Stimulated activated CD8-positive, alpha-beta memory T cell treated with anti-CD3 and anti-CD28 coated beads, Interleukin-7, amount 100 ng/mL, for 48 hours (primary cell): ENCODE data around the gene FMR1NB.

Experiments used
- DNase-seq, 2 donors: peaks; one replicate each; pipeline ENCODE4 v3.0.0-alpha.2; 2020; ENCODE audit warnings: low read depth in 1 of 2; ENCODE audit errors: extremely low read depth in 1 of 2

Gene FMR1NB, protein sequence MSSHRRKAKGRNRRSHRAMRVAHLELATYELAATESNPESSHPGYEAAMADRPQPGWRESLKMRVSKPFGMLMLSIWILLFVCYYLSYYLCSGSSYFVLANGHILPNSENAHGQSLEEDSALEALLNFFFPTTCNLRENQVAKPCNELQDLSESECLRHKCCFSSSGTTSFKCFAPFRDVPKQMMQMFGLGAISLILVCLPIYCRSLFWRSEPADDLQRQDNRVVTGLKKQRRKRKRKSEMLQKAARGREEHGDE

DNA sequence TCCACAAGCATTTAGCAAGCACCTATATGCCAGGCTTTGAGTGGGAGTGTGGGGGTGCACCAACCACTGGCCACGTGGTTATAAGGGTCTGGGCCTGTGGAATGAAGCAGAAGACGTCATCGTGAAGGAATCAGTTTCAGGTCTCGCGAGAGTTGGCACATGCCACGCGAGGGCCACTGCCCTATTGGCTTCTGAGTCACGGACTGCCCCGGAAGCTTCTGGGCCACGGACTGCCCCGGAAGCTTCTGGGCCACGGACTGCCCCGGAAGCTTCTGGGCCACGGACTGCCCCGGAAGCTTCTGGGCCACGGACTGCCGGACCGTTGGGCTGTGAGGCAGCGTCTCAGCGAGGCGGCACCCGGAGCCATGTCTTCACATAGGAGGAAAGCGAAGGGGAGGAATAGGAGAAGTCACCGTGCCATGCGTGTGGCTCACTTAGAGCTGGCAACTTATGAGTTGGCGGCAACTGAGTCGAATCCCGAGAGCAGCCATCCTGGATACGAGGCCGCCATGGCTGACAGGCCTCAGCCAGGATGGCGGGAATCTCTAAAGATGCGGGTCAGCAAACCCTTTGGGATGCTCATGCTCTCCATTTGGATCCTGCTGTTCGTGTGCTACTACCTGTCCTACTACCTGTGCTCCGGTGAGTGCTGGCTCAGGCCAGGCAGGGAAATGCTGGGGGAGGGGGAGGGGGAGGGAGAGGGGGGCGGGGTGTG, at the start of gene FMR1NB:
TSS of gene FMR1NB (plus strand) at position 300 of the 715 bp plus-strand sequence. CDS start at position 366, 66 bp downstream.
- no peak for DNase-seq

DNA sequence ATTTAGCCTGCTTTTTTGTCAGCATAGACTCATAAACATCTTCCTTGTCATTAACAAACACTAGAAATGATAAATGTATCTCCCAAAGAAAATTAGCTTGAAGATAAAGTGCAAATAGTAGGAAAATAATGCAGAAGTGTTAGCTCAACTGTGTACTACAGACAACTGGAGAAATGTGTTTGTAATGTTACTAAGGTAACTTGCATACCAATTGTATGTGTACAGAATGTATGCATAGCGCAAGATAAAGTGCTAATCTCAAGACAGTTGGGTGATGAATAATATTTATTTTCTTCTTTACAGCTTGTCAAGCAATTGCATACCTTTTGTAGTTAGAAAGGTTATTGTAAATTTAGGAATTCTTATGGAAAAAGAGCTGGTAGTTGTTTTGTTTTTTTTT, 47.3 kb upstream of the FMR1NB start:
- no peak for DNase-seq

DNA sequence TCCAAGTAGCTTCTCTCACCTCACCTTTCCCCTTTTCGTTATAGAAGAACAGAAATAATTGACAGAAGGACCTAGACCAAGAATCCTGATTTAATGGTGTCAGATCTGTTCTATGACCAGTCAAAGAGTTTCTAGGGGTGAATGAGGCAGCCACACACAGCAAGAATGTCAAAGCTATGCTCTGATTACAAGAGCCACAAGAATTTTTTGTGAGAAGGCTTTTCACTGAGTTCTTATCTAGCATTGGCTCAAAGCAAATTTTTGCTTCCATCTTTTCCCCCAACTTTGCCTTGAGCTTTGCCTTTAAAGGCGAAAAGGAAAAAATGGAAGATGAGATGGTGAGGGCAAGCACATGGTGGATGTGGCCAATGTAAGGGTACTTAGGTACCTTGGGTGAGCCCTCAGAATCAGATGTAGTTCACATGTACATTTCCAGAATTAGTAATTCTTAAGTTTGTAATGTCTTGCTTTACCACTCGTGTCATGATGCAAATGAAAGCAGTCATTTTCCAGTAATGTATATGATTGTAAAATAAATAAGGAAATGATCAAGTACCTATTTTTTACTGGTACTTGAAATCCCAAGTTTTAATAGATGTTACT, 45.9 kb upstream of the FMR1NB start:
- no peak for DNase-seq

DNA sequence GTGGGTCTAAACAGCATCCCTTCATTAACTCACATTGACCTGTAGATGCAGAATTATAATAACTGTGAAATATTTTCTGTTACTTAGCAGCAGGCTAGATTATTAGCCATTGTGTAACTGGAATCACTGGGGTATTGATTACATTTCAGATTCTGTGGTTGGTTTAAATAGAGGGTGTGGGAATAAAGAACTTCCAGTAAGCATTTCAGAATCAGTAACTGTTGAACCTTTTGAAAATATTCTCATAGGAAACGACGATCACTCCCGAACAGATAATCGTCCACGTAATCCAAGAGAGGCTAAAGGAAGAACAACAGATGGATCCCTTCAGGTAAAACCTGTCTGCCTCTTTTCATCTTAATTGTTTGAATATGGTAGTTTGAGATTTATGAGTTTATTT, 35.9 kb upstream of the FMR1NB start:
- no peak for DNase-seq

DNA sequence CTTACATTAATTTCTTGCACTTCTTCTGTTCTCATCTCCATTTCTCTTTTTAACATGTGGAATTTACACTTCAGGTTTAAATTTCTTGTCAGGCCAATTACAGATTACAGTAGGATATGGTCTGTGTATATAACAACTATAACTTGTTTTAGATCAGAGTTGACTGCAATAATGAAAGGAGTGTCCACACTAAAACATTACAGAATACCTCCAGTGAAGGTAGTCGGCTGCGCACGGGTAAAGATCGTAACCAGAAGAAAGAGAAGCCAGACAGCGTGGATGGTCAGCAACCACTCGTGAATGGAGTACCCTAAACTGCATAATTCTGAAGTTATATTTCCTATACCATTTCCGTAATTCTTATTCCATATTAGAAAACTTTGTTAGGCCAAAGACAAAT, 32.6 kb upstream of the FMR1NB start:
- DNase-seq, result no peak

DNA sequence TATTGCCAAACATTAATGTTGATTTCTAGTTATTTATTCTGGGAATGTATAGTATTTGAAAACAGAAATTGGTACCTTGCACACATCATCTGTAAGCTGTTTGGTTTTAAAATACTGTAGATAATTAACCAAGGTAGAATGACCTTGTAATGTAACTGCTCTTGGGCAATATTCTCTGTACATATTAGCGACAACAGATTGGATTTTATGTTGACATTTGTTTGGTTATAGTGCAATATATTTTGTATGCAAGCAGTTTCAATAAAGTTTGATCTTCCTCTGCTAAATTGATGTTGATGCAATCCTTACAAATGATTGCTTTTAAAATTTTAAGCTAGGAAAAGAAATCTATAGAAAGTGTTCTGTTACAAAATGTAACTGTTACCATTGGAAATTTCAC, 30.8 kb upstream of the FMR1NB start:
- no peak for DNase-seq

DNA sequence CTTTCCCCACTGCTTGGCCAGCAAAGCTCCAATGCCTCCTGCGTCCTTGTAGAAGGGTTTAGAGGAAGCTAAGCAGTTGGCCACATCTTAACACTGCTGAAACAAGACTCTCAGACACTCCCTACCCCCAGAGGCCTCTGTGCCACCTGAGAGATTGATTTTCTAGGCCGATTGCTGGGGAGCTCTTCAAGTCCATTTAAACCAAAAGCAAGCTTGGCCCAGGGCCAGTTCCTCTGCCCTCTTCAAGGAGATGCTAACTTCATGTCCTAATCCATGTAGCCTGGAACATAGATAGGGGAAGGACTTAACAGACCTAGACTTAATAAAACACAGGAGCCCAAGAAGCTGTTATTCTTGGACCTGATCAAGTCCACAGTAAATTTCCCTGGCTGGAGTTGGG, 27.2 kb upstream of the FMR1NB start:
- no peak for DNase-seq

DNA sequence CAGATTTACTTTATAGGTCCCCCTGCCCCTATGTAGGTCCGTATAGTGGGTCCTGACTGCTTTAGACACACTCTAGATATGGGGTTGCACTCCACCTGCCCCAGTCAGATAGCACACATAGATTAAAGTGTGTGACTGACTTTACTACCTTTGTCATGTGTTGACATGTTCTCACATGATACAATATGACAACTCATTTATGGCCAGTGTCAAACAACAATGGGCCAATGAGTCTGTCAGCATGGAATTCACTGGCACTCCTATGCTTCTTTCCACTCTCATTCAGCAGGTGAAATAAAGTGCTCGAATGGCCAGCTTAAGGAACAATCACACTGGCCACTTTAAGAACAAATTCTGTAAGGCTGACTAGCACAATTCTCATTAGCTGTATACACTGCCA, 23.8 kb upstream of the FMR1NB start:
- DNase-seq, result no peak

DNA sequence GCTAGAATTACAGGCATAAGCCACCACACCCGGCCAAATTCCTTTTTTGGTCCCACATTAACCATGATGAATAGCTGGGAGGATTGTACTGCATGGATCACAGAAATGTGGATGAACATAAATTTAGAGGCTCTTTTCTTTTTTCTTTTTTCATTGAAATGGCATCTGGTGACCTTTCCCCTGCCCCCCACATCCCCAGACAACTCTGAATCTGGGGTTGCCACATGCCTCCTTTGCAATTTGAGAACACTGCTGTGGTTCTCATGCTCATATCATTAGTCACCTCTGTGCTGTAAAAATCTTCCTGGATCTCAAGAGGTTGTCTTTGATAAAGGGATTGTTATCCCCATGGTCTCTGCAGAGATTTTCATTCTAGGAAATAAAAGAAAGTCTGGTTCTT, 22.8 kb upstream of the FMR1NB start:
- no peak for DNase-seq

DNA sequence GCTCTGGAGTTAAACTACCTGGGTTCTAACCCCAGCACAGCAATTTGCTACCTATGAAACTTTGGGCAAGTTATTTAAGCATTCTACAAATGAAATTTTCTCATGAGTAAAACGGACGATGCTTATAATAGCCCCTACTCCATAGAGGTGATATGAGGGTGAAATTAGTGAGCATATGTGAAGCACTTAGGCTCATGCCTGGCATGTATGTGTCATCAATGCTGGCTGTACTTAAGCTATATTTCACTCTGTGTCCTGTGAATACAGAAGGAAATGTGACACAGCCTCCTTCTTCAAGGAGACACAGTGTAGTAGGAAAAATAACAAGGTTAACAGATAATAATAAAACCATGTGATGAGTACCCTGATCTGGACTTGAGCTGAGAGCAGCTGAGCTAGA, 20.4 kb upstream of the FMR1NB start:
- no peak for DNase-seq

DNA sequence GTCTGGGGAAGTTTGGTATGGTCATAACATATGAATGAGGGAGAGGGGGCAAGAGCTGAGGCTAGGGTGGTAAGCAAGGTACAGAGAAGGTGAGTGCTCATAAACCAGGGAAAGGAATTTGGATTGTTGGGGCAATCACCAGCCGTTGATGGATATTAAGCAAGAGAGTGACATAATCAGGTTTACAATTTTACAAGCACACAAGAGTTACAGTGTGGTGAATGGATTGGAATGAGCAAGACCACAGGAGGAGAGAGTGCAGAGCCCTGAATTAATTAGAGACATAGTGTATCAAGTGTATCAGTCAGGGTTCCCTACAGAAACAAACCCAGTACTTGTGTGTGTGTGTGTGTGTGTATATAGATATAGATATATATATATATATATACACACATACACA, 18.7 kb upstream of the FMR1NB start:
- DNase-seq, result no peak

DNA sequence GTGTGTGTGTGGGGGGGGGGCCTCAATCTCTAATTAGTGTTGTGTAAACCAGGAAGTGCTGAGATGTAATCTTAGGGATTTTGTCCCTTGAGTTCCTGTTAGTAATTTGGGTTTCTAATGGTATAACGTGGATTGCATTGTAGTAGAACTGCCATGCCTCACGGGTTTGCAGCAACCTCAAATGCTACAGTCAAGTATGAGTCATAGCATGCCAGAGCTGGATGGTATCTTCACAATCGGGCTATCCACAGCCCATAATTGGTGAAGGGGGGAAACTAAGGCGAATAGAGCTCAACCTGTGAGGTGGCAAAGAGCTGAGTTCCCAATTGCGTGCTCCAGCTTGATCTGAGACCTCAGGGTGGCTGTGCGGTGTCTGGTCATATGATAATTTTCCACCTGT, 2.2 kb upstream of the FMR1NB start:
- DNase-seq, result no peak

DNA sequence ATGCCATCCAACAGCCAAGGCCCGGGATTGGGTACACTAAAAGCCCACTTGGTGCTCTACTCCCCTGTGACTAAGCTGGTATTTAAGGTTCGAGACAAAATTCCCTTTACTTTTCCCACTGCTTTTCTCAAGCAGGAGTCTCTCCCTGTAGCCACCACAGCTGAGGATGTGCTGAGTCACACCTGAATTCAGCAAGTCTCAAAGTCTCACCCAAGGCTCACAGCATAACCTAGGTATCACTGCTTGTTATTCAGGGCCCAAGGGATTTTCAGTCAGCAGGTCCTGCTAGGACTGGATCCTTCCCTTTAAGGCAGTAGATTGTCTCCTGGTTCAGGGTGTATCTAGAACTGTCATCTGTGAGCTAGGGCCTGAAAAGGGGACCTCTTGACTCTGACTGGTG, 39.2 kb downstream of the FMR1NB start:
- DNase-seq, result no peak

DNA sequence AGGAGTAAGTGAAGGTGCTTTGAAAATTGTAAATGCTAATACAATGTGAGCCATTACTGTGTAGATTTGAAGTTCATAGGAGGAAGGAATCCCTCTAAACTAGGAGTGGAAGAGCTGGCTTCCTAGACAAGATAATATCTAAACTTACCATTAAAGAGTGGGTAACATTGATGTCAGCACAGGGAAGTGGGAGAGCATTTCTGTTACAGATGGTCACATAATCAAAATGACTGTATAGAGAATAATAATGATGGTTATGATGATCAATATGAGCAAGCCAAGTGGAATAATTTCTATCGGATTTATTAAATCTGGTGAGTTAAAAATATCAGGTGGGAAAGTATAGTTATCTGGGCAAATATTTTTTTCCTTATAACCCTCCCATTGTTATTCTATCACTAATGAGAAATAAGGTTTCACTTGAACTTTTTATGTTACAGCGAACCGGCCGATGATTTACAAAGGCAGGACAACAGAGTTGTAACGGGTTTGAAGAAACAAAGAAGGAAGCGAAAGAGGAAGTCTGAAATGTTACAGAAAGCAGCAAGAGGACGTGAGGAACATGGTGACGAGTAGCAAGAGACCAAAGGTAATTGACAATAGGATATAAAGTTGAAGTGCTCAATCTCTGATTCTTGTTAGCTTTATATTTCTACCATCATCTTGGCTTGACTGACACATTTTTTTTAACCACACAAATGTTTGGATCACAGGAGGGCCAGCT, 43.5 kb downstream of the FMR1NB start:
- no peak for DNase-seq

DNA sequence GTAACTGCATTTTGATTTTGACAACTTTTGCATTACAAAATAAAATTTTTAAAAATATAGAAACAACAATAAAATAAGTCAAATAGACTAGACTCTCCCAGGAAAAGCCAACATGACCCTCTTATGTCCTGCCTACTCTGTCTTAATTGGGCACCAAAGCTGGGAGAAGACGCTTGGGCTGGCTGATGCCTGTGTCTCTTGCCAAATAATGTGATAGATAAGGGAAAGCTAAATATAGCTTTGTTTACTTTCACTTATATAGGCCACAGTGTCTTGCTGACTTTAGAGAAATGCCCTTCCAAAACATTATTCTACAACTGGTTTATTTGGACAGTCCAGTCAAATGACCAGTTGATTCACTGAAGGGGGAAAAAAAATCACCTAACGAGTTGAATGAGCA, 54.2 kb downstream of the FMR1NB start:
- no peak for DNase-seq

DNA sequence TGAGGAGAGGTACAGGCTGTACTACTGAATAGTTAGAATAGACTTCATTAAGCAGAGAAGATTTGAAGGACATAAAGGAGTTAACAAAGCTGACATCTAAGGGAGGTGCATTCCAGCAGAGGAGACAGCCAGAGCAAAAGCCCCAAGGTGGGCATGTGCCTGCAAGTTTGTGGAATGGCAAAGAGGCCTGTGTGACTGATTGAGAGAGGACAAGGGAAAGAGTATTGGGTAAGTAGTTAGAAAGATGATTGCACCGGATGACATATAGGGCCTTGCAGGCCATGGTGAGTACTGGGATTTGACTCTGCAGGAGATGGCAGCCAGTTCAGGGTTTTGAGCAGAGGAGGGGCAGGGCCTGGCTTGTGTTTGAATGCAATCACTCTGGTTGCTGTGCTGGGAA, 55.9 kb downstream of the FMR1NB start:
- no peak for DNase-seq

DNA sequence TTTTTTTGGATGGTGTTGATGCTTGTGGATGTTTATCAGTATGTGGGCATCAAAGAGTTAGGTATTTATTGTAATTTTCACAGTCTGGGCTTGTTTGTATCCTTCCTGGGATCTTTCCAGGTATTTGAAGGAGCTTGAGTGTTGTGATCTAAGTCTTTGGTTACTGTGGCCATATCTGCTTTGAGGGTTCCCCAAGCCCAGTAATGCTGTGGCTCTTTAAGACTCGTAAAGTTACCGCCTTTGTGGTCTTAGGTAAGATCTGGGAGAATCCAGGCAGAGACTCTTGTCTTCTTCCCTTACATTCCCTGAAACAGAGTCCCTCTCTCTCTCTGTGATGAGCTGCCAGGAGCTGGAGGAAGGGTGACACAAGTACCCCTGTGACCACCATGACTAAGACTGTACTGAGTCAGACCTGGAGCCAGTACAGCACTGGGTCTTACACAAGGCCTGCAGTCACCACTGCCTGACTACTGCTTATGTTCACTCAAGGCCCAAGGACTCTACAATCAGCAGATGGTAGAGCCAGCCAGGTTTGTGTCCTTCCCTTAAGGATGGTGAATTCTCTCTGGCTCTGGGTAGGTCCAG, 62.2 kb downstream of the FMR1NB start:
- DNase-seq, result peak in 1 of 2 donors; percentile 1

DNA sequence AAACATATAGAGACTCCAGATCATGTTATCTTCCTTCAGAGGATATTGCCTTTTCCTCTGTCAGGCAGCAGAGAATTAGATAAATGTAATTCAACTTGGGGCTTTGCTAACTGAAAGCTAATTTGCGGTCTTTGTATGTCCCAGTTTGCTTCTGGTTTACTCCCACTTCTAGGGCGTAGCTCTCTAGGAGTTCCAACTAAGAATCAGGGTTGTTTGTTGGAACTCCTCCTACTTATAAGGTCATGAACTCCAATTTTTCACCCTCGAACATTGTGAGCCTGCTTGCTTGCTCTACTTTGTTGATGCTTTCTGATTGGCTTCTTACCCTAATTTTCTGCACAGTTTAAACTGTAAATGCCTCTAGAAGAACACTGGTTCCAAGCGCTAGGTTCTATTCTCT, 66.1 kb downstream of the FMR1NB start:
- no peak for DNase-seq

DNA sequence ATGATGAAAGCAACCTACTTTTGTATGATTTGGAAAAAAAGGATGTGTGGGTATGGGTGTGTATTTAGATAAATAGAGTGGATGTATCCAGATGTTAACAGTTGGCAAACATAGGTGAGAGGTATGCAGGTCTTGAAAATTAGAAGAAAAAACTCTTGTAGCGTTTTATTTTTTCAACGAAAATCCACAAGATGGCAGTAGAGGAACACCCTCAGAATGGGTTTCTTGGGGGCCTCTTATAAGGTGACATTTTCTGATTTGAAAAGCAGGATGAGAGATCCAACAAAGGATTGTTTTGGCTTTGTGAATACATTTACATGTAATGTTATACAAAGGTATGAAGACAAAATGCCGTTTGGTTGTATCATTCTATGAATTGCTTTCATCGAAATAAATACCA, 68.3 kb downstream of the FMR1NB start:
- DNase-seq, result no peak

DNA sequence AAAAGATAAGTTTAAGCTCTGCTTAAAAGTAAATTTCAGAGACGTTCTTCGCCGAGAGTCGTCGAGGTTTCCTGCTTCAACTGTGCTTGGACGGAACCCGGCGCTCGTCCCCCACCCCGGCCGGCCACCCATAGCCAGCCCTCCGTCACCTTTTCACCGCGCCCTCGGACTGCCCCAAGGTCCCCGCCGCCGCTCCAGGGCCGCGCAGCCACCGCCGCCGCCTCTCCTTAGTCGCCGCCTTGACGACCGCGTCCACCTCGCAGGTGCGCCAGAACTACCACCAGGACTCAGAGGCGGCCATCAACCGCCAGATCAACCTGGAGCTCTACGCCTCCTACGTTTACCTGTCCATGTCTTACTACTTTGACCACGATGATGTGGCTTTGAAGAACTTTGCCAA, 70.8 kb downstream of the FMR1NB start:
- no peak for DNase-seq

DNA sequence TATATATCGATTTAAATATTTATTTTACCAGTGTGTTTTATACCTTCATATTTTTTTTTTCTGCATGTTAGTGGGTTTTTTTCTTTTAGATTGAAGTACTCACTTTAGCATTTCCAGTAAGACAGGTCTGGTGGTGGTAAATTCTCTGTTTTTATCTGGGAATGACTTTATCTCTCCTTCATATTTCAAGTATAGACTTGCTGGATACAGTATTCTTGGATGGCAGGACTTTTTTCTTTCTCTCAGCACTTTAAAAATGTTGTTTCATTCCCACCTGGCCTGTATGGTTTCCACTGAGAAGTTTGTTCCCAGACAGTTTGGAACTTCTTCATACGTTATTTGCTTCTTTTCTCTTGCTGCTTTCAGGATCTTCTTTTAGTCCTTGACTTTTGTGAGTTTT, 86.1 kb downstream of the FMR1NB start:
- DNase-seq, result no peak
